Prostate gland (tissue), 2 donors: ENCODE data around the gene SH2B3. TPM values are rescaled to one million over a fixed set of nuclear protein-coding genes. Genes with fewer than 3 reads are reported as not detected.

Experiments used
- DNase-seq: peaks from one replicate; pipeline ENCODE4 v3.0.0-alpha.2; 2019; ENCODE audit warnings: low spot score
- H3K27ac ChIP-seq, 2 donors: fragments of 200-600 bp; sonication (generic); 2 replicates each; pipeline ENCODE4 v1.5.1; 2017 to 2019
- H3K27me3 ChIP-seq: fragments of 200-600 bp; sonication (generic); replicated peaks from 2 replicates; pipeline ENCODE4 v1.5.1; 2019; ENCODE audit not compliant: insufficient read depth
- H3K36me3 ChIP-seq, 2 donors: fragments of 200-600 bp; sonication (generic); 1 replicate in 1 of 2; 2 replicates in 1 of 2; pipeline versions ENCODE4 v1.5.1 to v1.8.1; 2017 to 2019
- H3K4me1 ChIP-seq: fragments of 200-600 bp; sonication (generic); replicated peaks from 2 replicates; pipeline ENCODE4 v1.5.1; 2019
- H3K4me3 ChIP-seq, 2 donors: fragments of 200-600 bp; sonication (generic); 2 replicates each; pipeline ENCODE4 v1.5.1; 2017 to 2019
- H3K9me3 ChIP-seq: fragments of 200-600 bp; sonication (generic); 2 replicates; pipeline ENCODE4 v1.5.1; 2017
- POLR2A ChIP-seq: fragments of 450-650 bp; IDR thresholded peaks from one replicate; pipeline ENCODE4 v1.6.1; 2016; ENCODE audit warnings: antibody characterized with exemption, mild to moderate bottlenecking
- POLR2AphosphoS5 ChIP-seq: sonication (generic); formaldehyde crosslinking; IDR thresholded peaks from one replicate; pipeline ENCODE4 v1.6.1; 2017; ENCODE audit warnings: antibody characterized with exemption
- WGBS: methylation state at CpG from one replicate; pipeline ENCODE4 v1.1.5; 2018; 5-methylcytosine and 5-hydroxymethylcytosine counted together
- intact Hi-C: fragments of 100-400 bp; cut with DNase I; formaldehyde crosslinking; loops from one replicate; pipeline ENCODE4 v1.14.2; 2022
- total RNA-seq, 2 donors: library from RNA; depleted of rRNA; stranded (reverse); fragments of >200 nt; gene quantifications; one replicate each; pipeline ENCODE4 v1.1.0, GENCODE V29; 2016
- TF ChIP-seq, protein P1 (sequence below), 4 experiments: fragments of 200-600 bp in 2 of 4; fragments of 450-650 bp in 2 of 4; sonication (generic) in 2 of 4; IDR thresholded peaks; 1 replicate in 3 of 4; 2 replicates in 1 of 4; pipeline ENCODE4 v1.5.1; 2016 to 2019; ENCODE audit warnings: antibody characterized with exemption in 4 of 4, mild to moderate bottlenecking in 2 of 4, moderate library complexity in 2 of 4

The SH2B3 gene
- total RNA-seq, 2 donors from 2014 or later: 13.3 to 34.8 TPM

DNA sequence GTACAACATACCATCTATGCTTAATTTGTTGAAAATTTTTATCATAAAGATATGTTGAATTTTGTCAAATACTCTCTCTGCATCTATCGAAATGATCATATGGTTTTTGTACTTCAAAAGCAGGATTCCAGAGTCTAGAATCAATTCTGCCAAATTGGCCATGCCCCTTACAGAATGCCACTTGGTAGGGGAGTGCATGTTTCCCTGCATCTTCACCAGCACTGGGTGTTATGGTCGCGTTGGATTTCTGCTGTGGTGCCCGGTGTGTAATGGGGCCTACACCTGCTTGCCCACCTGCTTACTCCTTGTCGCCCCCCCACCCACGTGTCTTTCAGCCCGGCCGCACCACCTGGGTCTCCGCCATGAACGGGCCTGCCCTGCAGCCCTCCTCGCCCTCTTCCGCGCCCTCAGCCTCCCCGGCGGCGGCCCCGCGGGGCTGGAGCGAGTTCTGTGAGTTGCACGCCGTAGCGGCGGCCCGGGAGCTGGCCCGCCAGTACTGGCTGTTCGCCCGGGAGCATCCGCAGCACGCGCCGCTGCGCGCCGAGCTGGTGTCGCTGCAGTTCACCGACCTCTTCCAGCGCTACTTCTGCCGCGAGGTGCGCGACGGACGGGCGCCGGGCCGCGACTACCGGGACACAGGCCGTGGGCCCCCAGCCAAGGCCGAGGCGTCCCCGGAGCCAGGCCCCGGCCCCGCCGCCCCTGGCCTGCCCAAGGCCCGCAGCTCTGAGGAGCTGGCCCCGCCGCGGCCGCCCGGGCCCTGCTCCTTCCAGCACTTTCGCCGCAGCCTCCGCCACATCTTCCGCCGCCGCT is 12.3 kb downstream of the SH2B3 start:
- no peaks in the 10 kb centered on the region for H3K27me3 ChIP-seq
- intact Hi-C loops: no loop called here
- TF ChIP-seq, protein P1, sequence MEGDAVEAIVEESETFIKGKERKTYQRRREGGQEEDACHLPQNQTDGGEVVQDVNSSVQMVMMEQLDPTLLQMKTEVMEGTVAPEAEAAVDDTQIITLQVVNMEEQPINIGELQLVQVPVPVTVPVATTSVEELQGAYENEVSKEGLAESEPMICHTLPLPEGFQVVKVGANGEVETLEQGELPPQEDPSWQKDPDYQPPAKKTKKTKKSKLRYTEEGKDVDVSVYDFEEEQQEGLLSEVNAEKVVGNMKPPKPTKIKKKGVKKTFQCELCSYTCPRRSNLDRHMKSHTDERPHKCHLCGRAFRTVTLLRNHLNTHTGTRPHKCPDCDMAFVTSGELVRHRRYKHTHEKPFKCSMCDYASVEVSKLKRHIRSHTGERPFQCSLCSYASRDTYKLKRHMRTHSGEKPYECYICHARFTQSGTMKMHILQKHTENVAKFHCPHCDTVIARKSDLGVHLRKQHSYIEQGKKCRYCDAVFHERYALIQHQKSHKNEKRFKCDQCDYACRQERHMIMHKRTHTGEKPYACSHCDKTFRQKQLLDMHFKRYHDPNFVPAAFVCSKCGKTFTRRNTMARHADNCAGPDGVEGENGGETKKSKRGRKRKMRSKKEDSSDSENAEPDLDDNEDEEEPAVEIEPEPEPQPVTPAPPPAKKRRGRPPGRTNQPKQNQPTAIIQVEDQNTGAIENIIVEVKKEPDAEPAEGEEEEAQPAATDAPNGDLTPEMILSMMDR (IDR thresholded peaks at IDR 0.05): no peak
- no peak for TF ChIP-seq POLR2A
- TF ChIP-seq POLR2AphosphoS5: no peak
- H3K9me3 ChIP-seq: no peaks in the 10 kb centered on the region
- H3K36me3 ChIP-seq: peaks cover 0 to 7% of the 10 kb centered on the region in 2 donors
- no peak overlapping the region for H3K27ac ChIP-seq
- H3K4me1 ChIP-seq: no peaks in the 10 kb centered on the region
- no peak overlapping the region for H3K4me3 ChIP-seq
- whole genome bisulfite sequencing: 93% methylated on average over 67 of the region's 67 CpGs
- no peak for DNase-seq

DNA sequence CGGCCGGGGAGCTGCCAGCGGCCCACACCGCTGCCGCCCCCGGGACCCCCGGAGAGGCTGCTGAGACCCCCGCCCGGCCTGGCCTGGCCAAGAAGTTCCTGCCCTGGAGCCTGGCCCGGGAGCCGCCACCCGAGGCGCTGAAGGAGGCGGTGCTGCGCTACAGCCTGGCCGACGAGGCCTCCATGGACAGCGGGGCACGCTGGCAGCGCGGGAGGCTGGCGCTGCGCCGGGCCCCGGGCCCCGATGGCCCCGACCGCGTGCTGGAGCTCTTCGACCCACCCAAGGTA is 12.8 kb downstream of the SH2B3 start:
- Histone ChIP-seq H3K36me3 (peaks cover 0 to 7% of the 10 kb centered on the region in 2 donors), H3K27me3 (no peaks in the 10 kb centered on the region), H3K27ac (no peak overlapping the region), H3K9me3 (no peaks in the 10 kb centered on the region), H3K4me1 (no peaks in the 10 kb centered on the region), H3K4me3 (no peak overlapping the region)
- TF ChIP-seq, protein P1 (IDR thresholded peaks at IDR 0.05): no peak
- 98% methylated on average over 30 of the region's 30 CpGs for WGBS
- intact Hi-C loops: no loop called here
- DNase-seq: no peak

DNA sequence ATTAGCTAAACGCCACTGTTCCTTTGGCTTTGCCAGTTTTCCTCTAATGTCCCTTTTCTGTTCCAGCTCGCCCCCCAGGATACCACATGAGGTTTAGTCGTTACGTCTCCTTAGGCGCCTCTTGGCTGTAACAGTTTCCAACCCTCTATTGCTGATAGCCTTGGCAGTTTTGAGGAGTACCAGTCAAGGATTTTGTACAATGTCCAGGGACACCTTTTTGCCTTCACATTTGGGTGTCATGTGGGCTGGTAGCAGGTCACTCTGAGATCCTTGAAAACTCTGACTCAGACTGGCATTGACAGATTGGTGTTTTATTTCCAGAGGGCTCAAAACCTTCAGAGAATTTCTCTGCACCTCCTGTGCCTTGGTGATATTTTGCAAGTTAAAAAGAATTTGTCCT is 14.1 kb downstream of the SH2B3 start:
- TF ChIP-seq POLR2A: no peak
- TF ChIP-seq, protein P1 (IDR thresholded peaks at IDR 0.05): no peak
- no peak for TF ChIP-seq POLR2AphosphoS5

DNA sequence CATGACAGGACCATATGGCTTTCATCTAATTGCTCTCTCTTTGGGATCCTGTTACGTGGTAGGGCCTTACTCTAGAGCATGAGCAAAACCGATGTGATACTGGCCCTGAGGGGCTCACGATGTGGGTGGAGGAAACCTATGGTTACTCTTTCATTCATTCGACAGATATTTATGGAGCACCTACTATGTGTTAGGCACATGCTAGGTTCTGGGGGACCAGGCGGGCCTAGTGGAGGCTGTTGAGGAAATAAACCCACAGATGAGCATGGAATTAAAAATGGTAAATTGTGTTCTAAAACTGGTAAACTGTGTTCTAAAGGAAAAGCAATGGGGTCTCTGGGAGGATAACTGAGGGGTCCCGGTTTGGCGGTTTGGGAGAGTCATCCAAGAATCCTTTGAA is 14.8 kb downstream of the SH2B3 start:
- Histone ChIP-seq H3K4me3 (no peak overlapping the region), H3K36me3 (peaks cover 0 to 7% of the 10 kb centered on the region in 2 donors), H3K27ac (no peak overlapping the region), H3K27me3 (no peaks in the 10 kb centered on the region), H3K4me1 (no peaks in the 10 kb centered on the region), H3K9me3 (no peaks in the 10 kb centered on the region)
- no peak for DNase-seq
- intact Hi-C loops: no loop called here
- TF ChIP-seq, protein P1 (IDR thresholded peaks at IDR 0.05): no peak
- no peak for TF ChIP-seq POLR2AphosphoS5
- 88% methylated on average over 7 of the region's 7 CpGs for WGBS

More for the DNA sequence above, 14.1 kb downstream of the SH2B3 start:
- Histone ChIP-seq H3K27me3 (no peaks in the 10 kb centered on the region), H3K9me3 (no peaks in the 10 kb centered on the region), H3K4me1 (no peaks in the 10 kb centered on the region), H3K27ac (no peak overlapping the region), H3K36me3 (peaks cover 0 to 7% of the 10 kb centered on the region in 2 donors), H3K4me3 (no peak overlapping the region)
- no peak for DNase-seq
- 93% methylated on average over 5 of the region's 5 CpGs for WGBS
- intact Hi-C loops: no loop called here

DNA sequence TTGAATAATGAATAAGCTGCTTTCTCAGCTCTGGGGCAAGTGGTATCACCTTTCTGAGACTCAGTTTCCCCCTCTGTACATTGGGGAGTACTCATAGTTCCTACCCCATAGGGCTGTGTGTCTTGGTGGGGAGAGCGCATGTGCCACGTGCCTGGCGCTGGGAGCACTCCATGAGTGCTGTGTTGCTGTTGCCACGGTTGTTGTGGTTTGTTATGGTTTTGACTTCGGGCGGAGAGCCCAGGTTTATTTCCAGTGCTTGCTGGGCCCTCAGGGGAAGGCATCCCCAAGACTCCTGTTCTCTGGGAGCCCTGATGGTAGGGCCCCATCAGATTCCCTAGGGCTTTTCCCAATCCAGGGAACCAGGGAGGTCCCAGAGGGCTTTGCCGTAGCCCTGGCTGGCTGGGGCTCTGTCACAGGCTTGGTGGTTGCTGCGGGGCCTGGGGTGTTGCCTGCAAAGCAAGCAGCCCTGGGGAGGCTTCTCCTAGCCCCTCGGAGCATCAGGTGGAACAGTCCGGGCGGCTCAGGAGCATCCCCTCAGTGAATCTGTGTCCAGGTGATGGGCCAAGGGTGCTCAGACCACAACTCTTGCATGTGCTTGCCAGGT is 18.6 kb downstream of the SH2B3 start:
- H3K27me3 ChIP-seq: no peaks in the 10 kb centered on the region
- no peaks in the 10 kb centered on the region for H3K9me3 ChIP-seq
- intact Hi-C loops: no loop called here
- no peak overlapping the region for H3K4me3 ChIP-seq
- no peaks in the 10 kb centered on the region for H3K36me3 ChIP-seq
- H3K4me1 ChIP-seq: no peaks in the 10 kb centered on the region
- WGBS: 90% methylated on average over 11 of the region's 11 CpGs
- TF ChIP-seq POLR2AphosphoS5 (no peak), POLR2A (no peak)
- TF ChIP-seq, protein P1 (IDR thresholded peaks at IDR 0.05): no peak
- no peak overlapping the region for H3K27ac ChIP-seq
- DNase-seq: no peak
